ENCODE results near the gene FANCL.
"Not testable (repeated sequence)": the region's sequence is repeated elsewhere in the genome, so short reads cannot be mapped to it uniquely, and the experiment has no call there.

- TF ChIP-seq CTCF (IDR thresholded peaks at IDR 0.05); POLR2AphosphoS5 (IDR thresholded peaks at IDR 0.05; ENCODE audit: low read depth, low read length); REST (IDR thresholded peaks at IDR 0.05; ENCODE audit: insufficient read depth in 1 of 2, low read depth in 2 of 2, low read length in 1 of 2): not testable (repeated sequence)
Observed at GRCh38 chr2:58258456-58258855, 17.3 kb upstream of the FANCL start.
